HG02588 (cell line): Measurements from ENCODE around the gene EPYC.

ENCODE experiments used
- ATAC-seq: cut with Tn5 transposase; IDR thresholded peaks from one replicate; pipeline ENCODE4 v1.9.1; 2021; ENCODE audit warnings: mild to moderate bottlenecking, moderate library complexity; ENCODE audit not compliant: unreplicated experiment

The EPYC gene

GRCh38 chr12:90959032-90959431 lies 45.7 kb downstream of the EPYC start:
- no peak for ATAC-seq

- ATAC-seq: no peak
Measured at GRCh38 chr12:90958347-90958746, 46.4 kb downstream of the EPYC start.

- ATAC-seq: no peak
Measured at GRCh38 chr12:90954921-90955320, 49.9 kb downstream of the EPYC start, which contains the start of gene CCER1. CCER1 (minus strand) TSS chr12:90955176; CDS start chr12:90954742, 434 bp downstream.

GRCh38 chr12:90954428-90954827 lies 50.3 kb downstream of the EPYC start:
- no peak for ATAC-seq

GRCh38 chr12:90953956-90954421 lies 50.8 kb downstream of the EPYC start:
- no peak for ATAC-seq

- ATAC-seq: no peak
Measured at GRCh38 chr12:90951432-90952105, 53.2 kb downstream of the EPYC start.

- no peak for ATAC-seq
Measured at GRCh38 chr12:90947869-90948268, 56.9 kb downstream of the EPYC start.

- ATAC-seq: peak; percentile 79
Measured at GRCh38 chr12:90945070-90945649, 59.6 kb downstream of the EPYC start.

GRCh38 chr12:90943255-90943654 lies 61.5 kb downstream of the EPYC start:
- no peak for ATAC-seq

- peak; percentile 44 for ATAC-seq
Measured at GRCh38 chr12:90940872-90941499, 63.8 kb downstream of the EPYC start.

- no peak for ATAC-seq
Measured at GRCh38 chr12:90939382-90939781, 65.4 kb downstream of the EPYC start.

- no peak for ATAC-seq
Measured at GRCh38 chr12:90938451-90938850, 66.3 kb downstream of the EPYC start.

GRCh38 chr12:90937651-90938050 lies 67.1 kb downstream of the EPYC start:
- no peak for ATAC-seq

- ATAC-seq: no peak
Measured at GRCh38 chr12:90936230-90937005, 68.4 kb downstream of the EPYC start.

- ATAC-seq: no peak
Measured at GRCh38 chr12:90925562-90925961, 79.2 kb downstream of the EPYC start.

GRCh38 chr12:90924406-90924805 lies 80.4 kb downstream of the EPYC start:
- no peak for ATAC-seq

GRCh38 chr12:90922145-90922627 lies 82.6 kb downstream of the EPYC start:
- ATAC-seq: no peak

- ATAC-seq: no peak
Measured at GRCh38 chr12:90921536-90921935, 83.2 kb downstream of the EPYC start.

GRCh38 chr12:90920222-90920621 lies 84.5 kb downstream of the EPYC start:
- no peak for ATAC-seq

GRCh38 chr12:90917431-90917830 lies 87.3 kb downstream of the EPYC start:
- ATAC-seq: no peak

GRCh38 chr12:90916516-90916915 lies 88.3 kb downstream of the EPYC start:
- no peak for ATAC-seq
